SK-N-MC (cell line): ENCODE results near the gene JADE2.

Experiments used
- EZH2 ChIP-seq: fragments of 200-600 bp; sonication (generic); IDR thresholded peaks from one replicate; pipeline ENCODE4 v1.6.1; 2017; ENCODE audit warnings: antibody characterized with exemption
- POLR2AphosphoS5 ChIP-seq: IDR thresholded peaks from 2 replicates; pipeline ENCODE4 v1.6.1; 2012; ENCODE audit warnings: mild to moderate bottlenecking, low read depth, low read length, borderline replicate concordance

- TF ChIP-seq EZH2 (no peak), POLR2AphosphoS5 (no peak)
Measured at GRCh38 chr5:134577796-134578577, 52.5 kb downstream of the JADE2 start.
